ENCODE measurements around the gene MTA3. TPM values are rescaled to one million over a fixed set of nuclear protein-coding genes. Genes with fewer than 3 reads are reported as not detected.

The MTA3 gene
- total and polyA plus RNA-seq, 2 donors (not counting 3 experiments of a cell fraction or from before 2014, with no cell fraction given): 36.3 to 53.3 TPM

DNA sequence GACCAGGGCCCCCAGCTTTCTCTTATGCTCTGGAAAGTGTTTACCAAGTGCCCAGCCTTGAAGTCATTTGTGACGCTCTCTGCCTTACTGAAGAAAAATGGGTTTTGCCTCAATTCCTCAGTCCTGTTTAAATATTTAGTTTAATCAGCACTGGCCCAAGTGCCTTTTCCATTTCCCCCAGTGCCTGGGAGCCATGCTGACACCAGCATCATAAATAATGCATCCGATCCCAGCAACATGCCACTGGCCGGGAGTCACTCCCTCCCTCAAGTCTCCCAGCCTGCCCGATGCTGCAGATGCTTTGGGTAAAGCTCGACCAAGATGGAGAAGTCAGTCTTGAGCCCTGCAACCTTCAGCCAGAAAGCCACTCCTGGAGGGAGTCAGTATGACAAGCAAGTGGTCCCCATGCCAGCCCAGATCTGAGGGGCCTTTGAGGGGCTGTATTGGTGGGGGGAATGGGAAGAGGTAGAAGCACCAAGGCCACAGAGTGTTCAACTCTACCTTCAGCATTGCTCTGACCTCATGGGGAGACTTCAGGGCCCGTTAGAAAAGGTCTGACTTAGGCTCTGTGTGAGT lies 12.0 kb upstream of the MTA3 start:
- H3K4me3 ChIP-seq (replicated peaks in 1 of 3; ENCODE audit: insufficient read depth in 1 of 3, low read depth in 1 of 3, low read length in 3 of 3): no peak overlapping the region
- no peak overlapping the region for H3K9ac ChIP-seq (replicated peaks; ENCODE audit: extremely low read depth, insufficient read depth, low read length)
- no peak for DNase-seq (ENCODE audit: low read depth, low spot score)
- no TSS peak for BruUV-seq (replicated peaks)
- intact Hi-C loops (cut with micrococcal nuclease) (no loop called here), dilution Hi-C loops (cut with MboI; ENCODE audit: extremely low pct_ligation_motif_present, low sequenced_read_pairs) (no loop called here)
- H2AFZ ChIP-seq (ENCODE audit: low read depth, low read length): no peak overlapping the region
- H3K27ac ChIP-seq (ENCODE audit: insufficient read depth, low read depth, low read length): no peak overlapping the region
- no peaks in the 10 kb centered on the region for H3K27me3 ChIP-seq (ENCODE audit: control insufficient read depth in 2 of 2, insufficient read depth in 2 of 2, low read length in 2 of 2)
- no peak overlapping the region for H3K4me2 ChIP-seq (ENCODE audit: insufficient read depth, low read length)
- ChIA-PET CTCF (interaction anchor here (1.2 to 1.3 kb wide), 2 partner anchors 38 to 107 kb away, joined by 4 read pairs; no protein-coding TSS in a partner anchor), POLR2A (no interaction called here)
- no peaks in the 10 kb centered on the region for H4K20me1 ChIP-seq (replicated peaks; ENCODE audit: control insufficient read depth, extremely low read depth, insufficient read depth, low read length)
- H3K4me1 ChIP-seq (ENCODE audit: control insufficient read depth, extremely low read depth, insufficient read depth, low read length): no peaks in the 10 kb centered on the region
- TF ChIP-seq FOS (IDR thresholded peaks at IDR 0.05; ENCODE audit: borderline replicate concordance, insufficient read depth, low read length) (no peak), EZH2 (IDR thresholded peaks at IDR 0.05; ENCODE audit: borderline replicate concordance, low read depth, low read length, severe bottlenecking) (no peak), POLR2AphosphoS5 (IDR thresholded peaks at IDR 0.05; ENCODE audit: insufficient read depth, low read depth, low read length) (no peak), MYC (IDR thresholded peaks at IDR 0.05; ENCODE audit: low read depth, low read length) (no peak), POLR2A (IDR thresholded peaks at IDR 0.05; ENCODE audit: low read depth, low read length) (no peak), GATA2 (IDR thresholded peaks at IDR 0.05; ENCODE audit: insufficient read depth, insufficient read length, low read depth, low read length) (no peak), JUN (IDR thresholded peaks at IDR 0.05; ENCODE audit: borderline replicate concordance, insufficient read depth, insufficient read length, low read depth) (no peak)
- TF ChIP-seq, protein P1, sequence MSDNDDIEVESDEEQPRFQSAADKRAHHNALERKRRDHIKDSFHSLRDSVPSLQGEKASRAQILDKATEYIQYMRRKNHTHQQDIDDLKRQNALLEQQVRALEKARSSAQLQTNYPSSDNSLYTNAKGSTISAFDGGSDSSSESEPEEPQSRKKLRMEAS (IDR thresholded peaks at IDR 0.05; ENCODE audit: insufficient read depth, insufficient read length): no peak
- TF ChIP-seq, protein P2, sequence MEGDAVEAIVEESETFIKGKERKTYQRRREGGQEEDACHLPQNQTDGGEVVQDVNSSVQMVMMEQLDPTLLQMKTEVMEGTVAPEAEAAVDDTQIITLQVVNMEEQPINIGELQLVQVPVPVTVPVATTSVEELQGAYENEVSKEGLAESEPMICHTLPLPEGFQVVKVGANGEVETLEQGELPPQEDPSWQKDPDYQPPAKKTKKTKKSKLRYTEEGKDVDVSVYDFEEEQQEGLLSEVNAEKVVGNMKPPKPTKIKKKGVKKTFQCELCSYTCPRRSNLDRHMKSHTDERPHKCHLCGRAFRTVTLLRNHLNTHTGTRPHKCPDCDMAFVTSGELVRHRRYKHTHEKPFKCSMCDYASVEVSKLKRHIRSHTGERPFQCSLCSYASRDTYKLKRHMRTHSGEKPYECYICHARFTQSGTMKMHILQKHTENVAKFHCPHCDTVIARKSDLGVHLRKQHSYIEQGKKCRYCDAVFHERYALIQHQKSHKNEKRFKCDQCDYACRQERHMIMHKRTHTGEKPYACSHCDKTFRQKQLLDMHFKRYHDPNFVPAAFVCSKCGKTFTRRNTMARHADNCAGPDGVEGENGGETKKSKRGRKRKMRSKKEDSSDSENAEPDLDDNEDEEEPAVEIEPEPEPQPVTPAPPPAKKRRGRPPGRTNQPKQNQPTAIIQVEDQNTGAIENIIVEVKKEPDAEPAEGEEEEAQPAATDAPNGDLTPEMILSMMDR (IDR thresholded peaks at IDR 0.05; ENCODE audit: extremely low read depth in 1 of 2, insufficient read depth in 1 of 2, low read depth in 1 of 2, low read length in 2 of 2): no peak
- no peaks in the 10 kb centered on the region for H3K79me2 ChIP-seq (ENCODE audit: control insufficient read depth, insufficient read depth, low read length)
- no peaks in the 10 kb centered on the region for H3K36me3 ChIP-seq (ENCODE audit: control insufficient read depth in 2 of 2, extremely low read depth in 1 of 2, insufficient read depth in 2 of 2, low read length in 2 of 2)
- no peaks in the 10 kb centered on the region for H3K9me1 ChIP-seq (replicated peaks; ENCODE audit: control insufficient read depth, extremely low read depth, insufficient read depth, low read length)
- FAIRE-seq: no peak
- H3K9me3 ChIP-seq (replicated peaks; ENCODE audit: control insufficient read depth, insufficient read depth, low read length): no peaks in the 10 kb centered on the region

Data from endothelial cell of umbilical vein (primary cell).